LHCN-M2 (cell line): ENCODE data around the gene ANKRD44. TPM values are rescaled to one million over a fixed set of nuclear protein-coding genes. Genes with fewer than 3 reads are reported as not detected.

Experiments used
- DNase-seq: peaks from one replicate; pipeline ENCODE4 v3.0.0-alpha.2; 2012; ENCODE audit warnings: low read depth
- total RNA-seq: library from RNA; depleted of rRNA; stranded (reverse); fragments of >200 nt; gene quantifications from 2 replicates; pipeline ENCODE4 v1.2.3, GENCODE V29; 2014

The ANKRD44 gene
- total RNA-seq, 1 experiment from 2014 or later: 4.0 TPM

- DNase-seq: peak; percentile 21
These were observed 197.3 kb downstream of the ANKRD44 start for GRCh38 chr2:197113275-197113711.

GRCh38 chr2:197109326-197109725, 201.3 kb downstream of the ANKRD44 start:
- no peak for DNase-seq

GRCh38 chr2:197108758-197109157, 201.8 kb downstream of the ANKRD44 start:
- DNase-seq: peak; percentile 91

GRCh38 chr2:197107291-197108269, 203.0 kb downstream of the ANKRD44 start:
- peak; percentile 81 for DNase-seq

- no peak for DNase-seq
These were observed 207.2 kb downstream of the ANKRD44 start for GRCh38 chr2:197103363-197103762.

GRCh38 chr2:197102231-197102630, 208.3 kb downstream of the ANKRD44 start:
- DNase-seq: no peak

GRCh38 chr2:197101519-197101918, 209.1 kb downstream of the ANKRD44 start:
- DNase-seq: no peak

- DNase-seq: peak; percentile 64
These were observed 212.8 kb downstream of the ANKRD44 start for GRCh38 chr2:197097578-197098366.

- no peak for DNase-seq
These were observed 213.9 kb downstream of the ANKRD44 start for GRCh38 chr2:197096649-197097048.

- peak; percentile 68 for DNase-seq
These were observed 218.1 kb downstream of the ANKRD44 start for GRCh38 chr2:197092431-197092830.

- DNase-seq: no peak
These were observed 219.7 kb downstream of the ANKRD44 start for GRCh38 chr2:197090742-197091367.

GRCh38 chr2:197089655-197090054, 220.9 kb downstream of the ANKRD44 start:
- DNase-seq: no peak

GRCh38 chr2:197088694-197089093, 221.9 kb downstream of the ANKRD44 start:
- peak; percentile 72 for DNase-seq

- no peak for DNase-seq
These were observed 224.1 kb downstream of the ANKRD44 start for GRCh38 chr2:197086500-197086899.

GRCh38 chr2:197085665-197086064, 224.9 kb downstream of the ANKRD44 start:
- DNase-seq: no peak

- DNase-seq: no peak
These were observed 229.3 kb downstream of the ANKRD44 start for GRCh38 chr2:197081294-197081693.

GRCh38 chr2:197080578-197081216, 229.9 kb downstream of the ANKRD44 start:
- DNase-seq: no peak

- DNase-seq: peak; percentile 57
These were observed 230.6 kb downstream of the ANKRD44 start for GRCh38 chr2:197079832-197080555.

- no peak for DNase-seq
These were observed 231.2 kb downstream of the ANKRD44 start for GRCh38 chr2:197079414-197079813.

GRCh38 chr2:197078535-197078934, 232.0 kb downstream of the ANKRD44 start:
- DNase-seq: no peak

GRCh38 chr2:197077336-197077735, 233.2 kb downstream of the ANKRD44 start:
- DNase-seq: no peak
